RPMI8226 (cell line): ENCODE data around the gene C14orf119.

Source experiments
- DNase-seq: peaks from one replicate; pipeline ENCODE4 v3.0.0-alpha.2; 2015

C14orf119 gene

DNA sequence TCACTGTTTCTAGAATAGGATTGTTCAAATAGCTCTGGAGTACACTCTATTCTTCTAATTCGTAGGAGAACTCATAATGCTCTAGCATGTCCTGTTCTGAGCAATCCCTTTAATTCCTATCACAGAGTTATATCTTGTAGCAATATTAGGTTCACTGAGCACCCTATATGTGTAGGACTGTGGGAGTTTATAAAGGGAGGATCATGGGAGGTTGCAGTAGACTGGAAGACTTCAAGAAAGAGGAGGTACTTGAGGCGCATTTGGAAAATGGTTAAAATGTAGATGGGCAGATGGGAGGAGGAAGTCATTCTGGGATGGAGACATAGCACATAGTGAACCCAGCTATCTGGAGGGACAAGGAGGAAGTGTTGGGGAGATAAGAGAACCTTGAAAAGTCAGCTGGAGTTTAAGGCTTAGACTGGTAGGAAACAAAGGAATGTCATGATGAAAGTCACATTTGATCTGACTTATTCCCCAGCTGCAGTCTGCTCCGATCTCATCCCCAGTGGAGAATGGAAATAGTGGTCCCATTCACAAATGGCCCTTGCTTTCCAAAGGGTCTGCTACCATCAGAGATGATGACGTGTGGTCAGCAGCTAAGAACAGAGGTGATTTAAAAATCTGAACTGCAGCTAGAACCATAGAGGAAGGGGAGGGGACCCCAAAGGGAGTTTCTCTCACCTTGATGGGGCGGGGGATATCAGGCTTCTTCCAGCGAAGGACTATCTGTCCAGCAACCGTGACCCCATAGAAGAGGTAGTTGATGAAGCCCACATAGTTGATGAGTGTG lies 33.9 kb downstream of the C14orf119 start:
- DNase-seq: no peak

DNA sequence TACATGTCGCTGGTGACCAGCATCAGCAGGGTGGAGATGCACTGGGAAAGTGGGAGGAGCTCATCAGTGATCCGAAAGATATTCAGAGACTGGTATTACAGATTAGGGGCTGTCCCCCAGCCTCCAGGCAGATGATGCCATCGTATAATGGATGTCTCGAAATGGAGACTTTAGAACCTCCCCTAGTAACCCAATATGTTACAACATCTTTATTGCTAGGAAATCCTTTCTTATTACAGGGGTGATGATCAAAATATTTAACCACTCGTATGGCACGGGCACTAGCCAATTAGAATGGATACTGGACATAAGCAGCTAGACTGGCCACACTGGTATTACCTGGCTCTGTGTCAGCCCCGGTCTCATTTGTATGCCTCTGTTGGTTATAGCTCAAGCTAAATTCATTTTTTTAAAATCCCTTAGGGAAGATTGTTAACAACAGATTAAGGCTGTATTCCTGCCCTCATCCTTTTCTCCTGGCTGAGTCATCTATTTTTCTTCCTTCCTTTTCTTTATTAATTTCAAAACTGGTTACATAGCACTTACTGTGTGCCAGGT lies 34.5 kb downstream of the C14orf119 start:
- no peak for DNase-seq

DNA sequence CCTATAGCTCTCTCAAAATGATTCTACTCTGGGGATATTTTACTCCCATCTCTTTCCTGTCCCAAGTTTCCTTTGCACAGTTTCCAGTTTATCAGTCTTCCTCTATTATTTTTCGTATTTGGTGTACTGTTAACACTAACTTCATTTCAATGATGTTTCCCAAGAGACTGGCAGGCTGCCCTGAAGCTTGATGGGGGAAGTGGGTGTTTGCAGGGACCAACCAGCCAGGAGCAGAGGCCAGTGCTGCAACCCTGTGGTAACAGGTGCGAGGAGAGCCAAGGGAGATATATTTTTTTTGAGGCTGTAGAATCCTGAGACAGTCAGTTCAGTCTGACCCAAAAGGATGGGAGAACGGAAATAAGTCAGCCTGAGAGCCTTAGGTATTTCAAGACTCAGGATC lies 35.6 kb downstream of the C14orf119 start:
- DNase-seq: peak; percentile 65

DNA sequence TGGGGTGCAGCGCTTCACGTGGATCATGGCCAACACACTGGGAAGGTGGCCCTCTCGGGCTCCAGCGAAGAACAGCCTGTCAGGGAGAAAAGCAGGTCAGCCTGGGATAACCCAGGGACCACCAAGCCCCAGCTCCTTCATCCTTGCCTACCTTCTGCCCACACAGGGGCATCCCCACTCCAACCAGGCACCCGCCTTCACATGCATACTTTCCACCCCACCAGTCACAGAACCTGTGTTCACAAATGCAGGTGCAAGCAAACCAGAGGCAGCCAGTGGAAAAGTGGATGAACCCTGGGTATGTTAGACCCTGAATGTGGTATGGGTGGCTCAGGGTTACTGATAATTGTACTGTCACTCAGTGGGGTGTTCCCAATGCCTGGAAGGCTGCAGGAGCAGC lies 36.2 kb downstream of the C14orf119 start:
- DNase-seq: no peak

DNA sequence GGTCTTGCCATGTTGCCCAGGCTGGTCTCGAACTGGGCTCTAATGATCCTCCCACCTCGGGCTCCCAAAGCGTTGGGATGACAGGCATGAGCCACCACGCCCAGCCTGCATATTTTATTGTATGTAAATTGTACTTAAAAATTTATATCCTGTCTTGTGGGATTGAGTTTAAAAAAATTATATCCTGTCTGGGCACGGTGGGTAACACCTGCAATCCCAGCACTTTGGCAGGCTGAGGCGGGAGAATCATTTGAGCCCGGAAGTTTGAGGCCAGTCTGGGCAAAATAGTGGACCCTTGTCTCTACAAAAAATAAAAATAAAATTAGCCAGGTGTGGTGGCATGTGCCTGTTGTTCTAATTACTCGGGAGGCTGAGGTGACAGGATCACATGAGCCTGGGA lies 37.7 kb downstream of the C14orf119 start:
- DNase-seq: no peak

DNA sequence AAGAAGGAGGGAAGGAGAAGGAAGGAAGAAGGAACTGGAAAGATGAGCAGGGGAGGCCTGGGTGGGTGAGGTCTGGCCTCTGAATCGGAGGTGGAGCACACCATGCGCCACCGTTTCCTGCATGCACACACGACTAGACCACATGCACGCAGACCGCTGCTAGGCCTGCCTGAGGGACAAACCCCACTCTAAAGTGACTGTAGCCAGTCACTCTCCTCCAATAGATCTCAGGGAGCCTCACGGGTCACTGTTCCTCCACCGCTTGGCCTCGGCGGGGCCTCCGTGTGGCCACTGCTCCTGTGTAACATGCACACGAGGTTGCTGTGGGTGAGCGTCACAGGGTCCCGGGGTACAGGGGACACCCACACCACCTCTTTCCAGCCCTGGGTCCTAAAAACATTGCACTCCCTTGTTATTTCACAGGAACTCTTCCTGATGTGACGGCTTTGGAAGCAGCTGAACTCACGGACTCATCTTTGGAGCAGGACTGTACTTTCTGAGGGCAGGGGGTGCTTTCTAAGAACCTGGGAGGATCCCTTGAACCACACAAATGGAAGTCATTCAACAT lies 41.3 kb downstream of the C14orf119 start:
- DNase-seq: no peak

DNA sequence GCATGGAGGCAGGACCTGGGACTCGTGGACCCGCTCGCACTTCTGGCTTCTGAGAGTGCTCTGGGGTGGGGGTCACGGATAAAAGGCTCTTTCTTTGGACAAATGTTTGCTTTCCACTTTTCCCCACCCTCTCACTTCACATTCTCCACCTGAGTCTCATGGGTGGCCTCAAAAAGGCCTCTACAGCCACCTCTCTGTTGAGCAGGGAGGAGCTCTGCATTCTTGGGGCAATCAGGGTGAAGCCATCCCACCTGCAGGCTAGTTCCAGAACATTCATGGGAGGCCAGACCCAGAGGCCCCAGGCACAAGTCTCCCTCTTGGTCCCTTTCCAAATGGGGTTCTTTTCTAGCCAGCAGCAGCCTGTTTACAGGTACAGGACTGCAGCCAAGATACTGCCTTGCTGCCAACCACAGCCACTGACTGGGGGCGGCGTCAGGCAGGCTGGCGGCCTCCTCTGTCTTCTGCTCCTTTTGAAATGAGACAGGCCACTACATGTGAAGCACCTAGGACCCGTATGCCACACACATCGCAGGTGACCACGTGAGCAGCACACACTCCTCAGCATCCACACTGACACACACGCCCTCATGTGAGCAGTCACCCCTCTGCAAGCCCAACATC lies 42.0 kb downstream of the C14orf119 start:
- DNase-seq: peak; percentile 57

DNA sequence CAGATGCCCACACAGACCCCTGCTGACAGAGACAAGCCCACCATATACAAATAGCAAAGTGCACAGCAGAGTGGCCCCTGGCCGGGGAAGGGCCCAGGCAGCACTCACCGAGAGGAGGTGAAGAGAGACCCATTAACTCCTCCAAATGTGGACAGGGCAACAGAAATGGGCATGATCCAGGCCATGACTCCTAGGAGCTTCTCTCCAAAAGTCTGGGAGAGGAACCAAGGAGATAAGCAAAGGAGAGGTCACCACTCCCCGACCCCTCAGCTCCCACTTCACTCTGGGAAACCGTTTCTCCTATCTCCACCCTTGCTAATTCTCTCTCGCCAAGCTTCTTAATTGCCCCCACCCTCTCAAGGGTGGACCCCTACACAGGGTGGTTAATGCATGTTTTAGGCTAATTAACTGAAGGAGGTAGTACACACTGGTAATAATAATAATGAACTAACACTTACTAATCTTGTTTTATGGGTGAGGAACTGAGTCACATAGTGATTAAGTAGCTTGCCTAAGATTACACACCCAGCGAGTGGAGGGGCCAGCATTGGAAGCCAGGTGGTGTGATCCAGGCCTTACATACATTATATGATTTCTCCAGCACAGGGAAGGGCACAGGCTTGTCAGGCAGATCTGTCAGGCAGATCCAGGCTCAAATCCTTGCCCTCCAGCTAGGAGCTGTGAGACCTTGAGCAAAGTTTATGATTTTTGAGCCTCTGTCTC lies 42.7 kb downstream of the C14orf119 start:
- no peak for DNase-seq

DNA sequence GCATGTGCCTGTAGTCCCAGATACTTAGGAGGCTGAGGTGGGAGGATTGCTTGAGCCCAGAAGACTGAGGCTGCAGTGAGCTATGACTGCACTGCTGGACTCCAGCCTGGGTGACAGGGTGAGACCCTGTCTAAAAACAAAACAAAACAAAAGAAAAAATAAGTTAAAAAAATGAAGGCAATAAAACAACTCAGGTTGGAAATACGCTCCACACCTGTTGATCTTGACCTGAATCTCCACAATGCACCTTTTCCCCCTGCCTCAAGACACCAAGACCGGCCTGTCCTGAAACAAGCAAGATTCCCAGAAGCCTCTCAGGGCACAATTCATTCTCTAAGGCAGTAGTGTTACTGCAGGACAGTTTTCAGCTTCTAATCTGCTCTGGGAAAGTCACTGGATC lies 44.6 kb downstream of the C14orf119 start:
- DNase-seq: no peak

DNA sequence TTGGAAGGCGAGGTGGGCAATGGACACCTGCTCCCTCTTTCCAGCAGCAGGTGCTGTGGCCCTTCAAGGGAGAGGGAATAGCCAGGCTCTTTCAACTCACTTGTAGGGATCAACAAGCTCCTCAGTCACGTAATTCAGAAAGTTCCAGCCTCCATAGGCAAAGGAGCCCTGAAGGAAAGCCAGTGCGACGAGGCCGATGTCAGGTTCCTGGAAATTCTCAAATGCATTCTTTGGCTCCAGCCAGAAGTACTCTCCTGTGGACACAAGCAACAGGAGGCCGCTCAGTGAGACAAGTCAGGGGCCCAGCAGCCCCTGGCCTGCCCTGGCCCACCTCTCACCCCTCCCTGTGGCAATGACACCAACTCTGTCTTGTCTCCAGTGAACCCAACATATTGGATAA lies 45.1 kb downstream of the C14orf119 start:
- no peak for DNase-seq

DNA sequence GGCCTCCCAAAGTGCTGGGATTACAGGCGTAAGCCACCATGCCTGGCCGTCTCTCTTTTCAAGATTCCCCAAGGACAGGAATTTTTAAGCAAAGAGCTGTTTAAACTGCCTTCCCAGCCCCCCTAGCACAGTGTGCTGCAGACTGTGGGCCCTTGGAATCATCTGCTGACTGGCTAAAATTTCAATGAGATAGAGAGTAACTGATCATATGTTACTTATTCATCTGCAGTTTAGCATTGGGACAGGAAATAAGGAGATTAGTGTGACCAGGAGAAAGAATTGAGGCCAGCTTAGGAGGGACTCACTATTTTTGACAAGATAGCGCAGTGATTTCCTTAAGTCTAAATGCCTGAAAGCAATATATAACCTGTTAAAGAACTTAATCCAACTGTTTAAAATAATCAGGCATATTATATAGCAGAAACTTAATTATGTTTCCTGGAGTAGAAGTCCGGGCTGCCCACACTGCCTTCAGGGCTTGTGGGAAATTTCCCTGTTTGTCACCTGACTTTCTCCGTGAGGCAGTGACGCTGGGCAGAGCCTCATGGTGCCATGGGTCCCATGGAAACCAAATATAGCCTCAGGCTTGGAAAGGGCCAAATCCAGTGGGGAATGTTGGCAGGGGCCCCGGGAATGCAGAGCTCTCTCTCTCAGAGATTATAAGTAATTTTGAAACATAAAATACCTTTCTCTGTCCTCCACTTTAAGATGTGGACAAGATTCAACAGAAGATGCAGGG lies 46.6 kb downstream of the C14orf119 start:
- no peak for DNase-seq

DNA sequence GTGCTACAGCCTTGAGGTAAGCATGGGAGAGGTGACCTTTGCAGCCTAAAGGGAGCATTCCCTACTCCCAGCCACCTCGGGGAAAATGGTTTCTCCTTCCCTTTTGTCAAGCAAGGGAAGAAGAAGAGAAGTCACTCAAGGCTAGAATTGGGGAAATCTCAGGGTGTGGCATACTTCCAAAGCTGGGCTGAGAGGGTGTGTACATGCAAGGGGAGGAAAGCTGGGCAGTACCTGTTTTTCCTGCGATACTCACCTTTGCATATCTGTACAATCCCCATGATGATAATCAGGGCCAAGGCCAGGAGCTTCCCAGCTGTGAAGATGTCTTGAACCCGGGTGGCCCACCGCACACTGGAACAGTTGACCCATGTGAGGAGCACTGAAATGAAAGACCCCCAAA lies 47.5 kb downstream of the C14orf119 start:
- no peak for DNase-seq

DNA sequence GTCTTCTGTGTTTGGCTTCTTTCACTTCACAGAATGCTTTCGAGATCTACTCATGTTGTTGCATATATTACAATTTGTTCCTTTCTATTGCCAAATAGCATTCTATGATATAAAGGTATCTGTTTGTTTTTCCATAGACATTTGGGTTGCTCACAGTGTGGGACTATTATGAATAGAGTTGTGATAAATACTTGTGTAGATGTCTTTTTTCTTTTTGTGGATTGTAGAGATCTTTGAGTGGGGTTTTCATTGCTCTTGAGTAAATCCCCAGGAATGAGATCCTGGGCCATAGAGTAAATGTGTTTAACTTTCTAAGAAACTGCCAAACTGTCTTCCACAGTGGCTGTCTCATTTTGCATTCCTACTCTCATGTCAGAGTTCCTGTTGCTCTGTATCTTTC lies 48.6 kb downstream of the C14orf119 start:
- DNase-seq: no peak

DNA sequence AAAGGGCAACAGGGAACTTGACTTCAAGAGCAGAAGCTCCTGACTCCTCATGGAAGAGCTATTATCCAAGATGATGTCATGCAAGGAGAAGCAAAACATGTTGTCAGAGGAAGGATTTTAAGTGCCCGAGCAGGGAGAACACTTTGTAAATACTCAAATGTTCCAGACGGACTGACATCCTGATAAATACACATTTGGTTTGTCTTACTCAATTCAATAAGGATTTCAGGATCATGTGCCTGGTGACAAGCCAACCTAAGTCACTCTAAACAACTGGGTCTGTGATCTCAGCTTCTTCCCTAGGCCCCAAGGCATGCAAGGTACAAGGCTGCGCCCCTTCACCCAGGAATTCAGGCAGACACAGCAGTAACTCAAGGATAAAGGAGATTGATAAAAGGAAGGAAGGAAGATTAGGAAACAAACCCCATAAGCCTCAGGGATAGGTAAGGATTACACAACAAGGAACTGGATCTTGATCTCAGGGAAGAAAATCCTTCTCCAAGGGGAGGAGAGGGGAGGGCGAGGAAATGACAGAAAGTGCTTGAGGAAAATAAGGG lies 50.6 kb downstream of the C14orf119 start:
- DNase-seq: no peak

DNA sequence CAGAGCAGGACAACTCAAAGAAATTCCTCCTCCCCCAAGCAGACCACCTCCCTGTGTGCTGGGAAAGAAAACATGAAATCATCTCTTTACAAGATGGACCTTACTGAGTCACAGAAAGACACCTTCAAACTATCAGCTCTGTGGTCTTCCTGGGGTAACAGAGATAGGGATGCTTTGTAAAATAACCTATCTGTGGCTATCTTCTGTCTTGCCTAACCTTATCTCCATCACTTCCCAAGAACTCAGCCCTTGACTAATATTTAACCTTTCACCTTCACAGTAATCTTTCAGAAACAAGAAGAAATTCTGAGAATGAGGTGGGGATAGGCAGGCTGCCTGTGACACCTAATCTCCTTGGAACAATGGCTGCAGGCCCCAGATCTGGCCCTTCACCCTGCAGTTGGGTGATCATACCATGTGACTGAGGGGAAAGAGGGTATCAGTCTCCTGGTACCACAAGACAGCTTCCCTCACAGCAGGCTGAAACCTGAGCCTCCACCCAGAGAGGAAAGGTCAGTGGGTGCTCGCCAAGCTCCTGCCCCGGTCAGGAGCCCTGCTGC lies 51.1 kb downstream of the C14orf119 start:
- DNase-seq: no peak

DNA sequence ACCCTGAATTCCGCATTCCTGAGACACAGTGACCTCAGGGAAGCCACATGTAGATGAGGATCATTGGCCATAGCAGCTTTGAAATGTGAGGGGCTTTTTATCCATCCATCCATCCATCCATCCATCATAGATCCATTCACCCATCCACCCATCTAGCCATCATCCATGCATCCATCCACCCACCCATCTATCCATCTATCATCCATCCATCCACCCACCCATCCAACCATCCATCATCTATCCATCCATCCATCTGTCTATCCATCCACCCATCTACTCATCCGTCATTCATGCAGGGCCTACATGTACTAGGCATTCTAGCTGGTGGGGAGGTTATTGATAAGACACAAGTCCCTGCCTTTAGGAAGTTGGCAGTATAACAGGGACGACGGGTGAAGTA lies 51.7 kb downstream of the C14orf119 start:
- DNase-seq: no peak

DNA sequence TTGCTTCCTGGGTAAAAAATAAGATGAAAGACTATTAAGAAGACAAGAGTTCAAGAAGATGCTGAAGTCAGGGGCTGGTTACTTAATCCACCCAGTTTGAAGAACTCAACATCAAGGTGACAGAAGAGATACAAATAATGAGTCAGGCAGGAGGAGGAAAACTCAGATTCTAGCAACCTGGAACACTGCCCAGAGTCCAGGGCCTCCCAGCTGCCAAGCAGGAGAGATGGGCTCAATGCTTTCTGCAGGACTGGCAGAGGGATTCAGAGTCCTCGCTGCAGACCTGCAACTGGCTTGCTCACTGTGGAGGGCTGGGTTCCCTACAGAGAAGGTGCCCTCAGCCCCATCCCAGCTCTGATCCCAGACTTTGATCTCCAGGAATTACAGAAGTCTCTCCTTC lies 52.4 kb downstream of the C14orf119 start:
- no peak for DNase-seq

DNA sequence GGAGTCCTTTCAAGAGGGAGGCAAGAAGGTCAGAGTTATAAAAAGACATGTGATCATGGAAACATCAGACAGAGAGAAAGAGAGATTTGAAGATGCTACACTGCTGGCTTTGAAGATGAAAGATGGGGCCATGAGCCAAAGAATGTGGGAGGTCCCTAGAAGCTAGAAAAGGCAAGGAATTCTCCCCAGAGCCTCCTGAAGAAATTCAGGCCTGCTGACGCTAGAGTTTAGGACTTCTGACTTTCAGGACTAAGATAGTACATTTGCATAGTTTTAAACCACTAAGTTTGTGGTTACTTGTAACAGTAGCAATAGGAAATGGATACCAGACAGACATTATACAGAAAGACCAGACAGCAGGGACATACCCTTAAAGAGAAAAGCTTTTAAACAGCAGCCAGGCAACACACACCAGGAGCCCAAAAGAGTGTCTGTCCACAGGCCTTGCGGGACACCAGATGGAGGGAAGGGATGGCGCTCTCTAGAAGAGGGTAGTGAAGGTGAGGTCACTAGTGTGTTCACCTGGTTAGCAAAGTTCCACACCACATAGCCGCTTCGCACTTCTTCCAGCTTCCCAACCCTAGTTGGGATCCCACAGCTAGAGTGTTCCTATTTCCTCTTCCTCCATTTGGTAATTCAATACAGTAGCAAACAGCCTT lies 53.4 kb downstream of the C14orf119 start:
- DNase-seq: no peak

DNA sequence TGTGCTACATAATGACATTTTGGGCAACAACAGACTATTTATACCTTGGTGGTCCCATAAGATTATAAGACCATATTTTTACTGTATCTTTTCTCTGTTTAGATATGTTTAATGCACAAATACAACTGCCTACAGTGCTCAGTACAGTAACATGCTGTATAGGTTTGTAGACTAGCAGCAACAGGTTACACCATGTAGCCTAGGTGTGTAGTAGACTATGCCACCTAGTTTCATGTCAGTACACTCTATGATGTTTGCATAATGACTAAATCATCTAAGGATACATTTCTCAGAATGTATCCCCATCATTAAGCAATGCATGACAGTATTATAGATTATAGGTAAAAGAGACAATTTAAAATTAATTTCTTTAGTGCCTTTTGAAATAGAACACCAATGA lies 54.4 kb downstream of the C14orf119 start:
- no peak for DNase-seq
